Limb (tissue), 2 donors: Measurements from ENCODE around the gene CLDN5.

Source experiments
- DNase-seq, 2 donors: peaks; one replicate each; pipeline ENCODE4 v3.0.0-alpha.2; 2016; ENCODE audit errors: extremely low spot score in 2 of 2

The CLDN5 gene

DNA sequence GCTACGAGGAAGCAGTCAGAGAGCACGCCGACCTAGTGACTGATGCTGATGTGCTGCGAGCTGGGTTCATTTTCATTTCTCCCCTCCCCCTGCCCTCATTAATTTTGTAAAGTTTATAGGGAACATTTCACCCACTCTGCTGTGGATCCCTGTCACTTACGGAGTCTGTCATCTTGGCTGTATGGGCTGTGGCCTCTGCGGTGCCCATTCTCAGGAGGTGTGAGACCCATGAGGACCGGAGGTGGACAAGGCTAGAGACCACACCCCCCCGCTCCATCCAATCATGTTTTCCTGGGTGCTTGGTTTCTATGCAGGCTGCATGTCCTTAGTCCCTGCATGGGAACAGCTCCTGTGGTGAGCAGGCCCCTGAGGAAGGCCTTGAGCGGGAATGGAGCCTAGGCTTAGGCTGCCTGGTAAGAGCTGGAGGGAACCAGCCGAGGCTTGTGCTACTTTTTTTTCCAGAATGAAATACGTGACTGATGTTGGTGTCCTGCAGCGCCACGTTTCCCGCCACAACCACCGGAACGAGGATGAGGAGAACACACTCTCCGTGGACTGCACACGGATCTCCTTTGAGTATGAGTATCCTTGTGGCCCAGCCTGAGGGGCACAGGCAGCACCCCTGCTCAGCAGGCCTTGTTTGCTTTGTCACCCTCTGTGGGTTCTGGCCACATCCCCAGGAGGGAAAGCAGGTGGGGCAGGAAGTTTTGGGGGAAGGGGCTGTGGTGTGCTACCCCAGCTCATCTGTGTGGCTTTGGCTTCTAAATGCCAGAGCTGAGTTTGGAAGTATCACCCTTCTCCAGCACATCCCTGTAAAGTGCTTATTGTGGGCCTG, 19.1 kb downstream of the CLDN5 start:
- DNase-seq = no peak

DNA sequence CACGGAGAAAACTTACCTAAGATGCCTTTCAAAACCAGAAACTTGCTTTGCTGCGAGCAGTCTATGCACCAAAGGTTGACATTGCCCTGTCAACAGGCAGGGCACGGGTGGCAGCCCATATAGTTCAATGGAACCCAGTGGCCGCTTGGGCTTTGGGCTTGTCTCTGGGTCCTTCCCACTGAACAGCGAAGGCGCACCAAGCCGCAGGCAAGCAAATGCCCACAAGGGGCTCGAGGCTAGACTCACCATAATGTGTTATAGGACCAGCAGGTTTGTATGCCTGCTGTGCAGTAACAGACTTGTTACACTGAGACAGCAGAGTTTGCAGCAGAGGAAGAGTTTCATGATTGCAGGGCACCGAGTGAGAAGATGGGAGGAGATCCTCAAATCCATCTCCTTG, 20.3 kb downstream of the CLDN5 start:
- no peak for DNase-seq

DNA sequence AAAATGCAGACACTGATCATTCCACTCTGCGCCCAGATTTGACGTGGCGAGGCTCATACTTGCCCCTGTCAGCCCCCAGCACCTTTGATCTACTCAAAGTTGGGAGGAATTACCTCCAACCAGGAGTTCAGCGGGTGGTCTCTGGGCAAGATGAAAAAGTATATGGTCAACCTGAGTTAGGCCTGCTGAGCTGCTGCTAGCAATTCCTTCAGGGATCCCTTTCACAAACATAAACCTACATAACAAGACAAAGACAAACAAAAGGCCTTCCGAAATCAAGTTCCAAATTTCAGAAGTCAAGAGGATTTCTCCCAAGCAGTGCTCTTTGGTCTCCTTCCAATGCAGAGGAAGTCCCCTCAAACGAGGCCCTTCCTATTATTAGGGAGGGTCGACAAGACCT, 20.8 kb downstream of the CLDN5 start:
- DNase-seq = no peak

DNA sequence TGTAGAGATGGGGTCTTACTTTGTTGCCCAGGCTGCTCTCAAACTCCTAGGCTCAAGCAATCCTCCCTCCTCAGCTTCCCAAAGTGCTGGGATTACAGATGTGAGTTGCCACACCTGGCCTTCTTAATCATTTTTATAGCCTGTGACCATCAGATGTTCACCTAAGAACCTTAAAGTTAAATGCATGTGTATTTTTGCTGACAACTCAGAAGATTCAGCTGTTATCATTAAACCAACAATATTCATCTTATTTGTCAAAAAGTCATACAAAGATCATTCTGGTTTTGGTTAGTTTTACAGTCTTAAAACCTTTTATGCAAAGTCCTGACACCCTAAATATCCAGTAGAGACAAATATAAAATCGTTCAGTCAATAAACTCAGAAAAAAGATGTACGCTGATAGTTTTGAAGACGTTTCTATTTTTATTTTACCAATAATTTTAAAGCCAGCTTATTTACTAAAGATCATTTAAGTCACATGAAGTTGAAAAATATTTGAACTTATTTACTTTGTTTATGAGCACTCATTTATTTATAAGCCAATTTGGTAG, 22.2 kb downstream of the CLDN5 start:
- DNase-seq = no peak

DNA sequence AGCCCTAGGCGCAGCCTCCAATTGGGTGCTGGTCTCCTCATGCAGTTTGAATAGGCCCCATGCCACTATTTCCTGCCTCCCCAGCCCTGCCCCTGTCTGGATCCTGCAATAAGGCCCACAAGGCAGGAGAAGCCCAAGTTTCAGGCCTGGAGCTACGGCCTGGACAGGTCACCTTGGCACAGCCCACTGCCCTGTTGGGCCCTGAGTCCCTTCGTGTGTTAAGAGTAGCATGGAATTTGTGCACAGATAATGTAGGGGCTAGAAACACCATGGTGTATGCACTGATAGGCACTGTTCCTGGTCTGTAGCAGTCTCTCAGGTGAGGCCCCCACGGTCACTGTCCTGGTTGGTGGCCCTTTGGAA, 24.3 kb downstream of the CLDN5 start:
- DNase-seq = no peak

DNA sequence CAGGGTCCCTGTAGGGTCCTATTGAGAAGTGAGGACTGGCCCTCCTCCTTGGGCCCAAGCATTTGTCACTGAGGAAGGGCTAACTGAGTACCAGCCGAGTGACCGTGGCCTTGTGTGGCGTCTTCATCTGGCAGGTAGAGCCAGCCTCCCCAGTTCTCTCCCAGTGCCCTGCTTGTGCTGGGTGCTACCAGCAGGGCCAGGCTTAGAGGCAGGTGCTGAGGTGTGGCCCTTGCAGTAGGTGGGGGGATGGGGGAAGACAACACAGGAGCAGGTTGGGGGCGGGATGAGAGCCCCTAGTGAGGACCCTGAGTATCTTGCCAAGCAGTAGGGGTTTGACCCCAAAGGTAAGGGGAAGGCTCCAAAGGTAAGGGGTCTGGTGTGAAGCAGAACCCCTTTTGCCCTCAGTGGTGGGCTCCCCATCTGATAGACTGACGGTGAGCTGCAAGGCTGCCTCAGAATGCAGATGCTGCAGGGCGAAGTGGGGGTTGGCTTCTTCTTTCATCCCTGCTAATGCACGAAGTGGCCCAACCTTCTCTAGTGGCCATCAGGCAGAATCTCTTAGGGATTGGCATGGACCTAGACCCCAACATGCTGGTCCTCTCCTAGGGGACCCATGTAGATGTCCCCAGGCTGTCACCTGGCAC, 24.9 kb downstream of the CLDN5 start:
- DNase-seq = no peak

DNA sequence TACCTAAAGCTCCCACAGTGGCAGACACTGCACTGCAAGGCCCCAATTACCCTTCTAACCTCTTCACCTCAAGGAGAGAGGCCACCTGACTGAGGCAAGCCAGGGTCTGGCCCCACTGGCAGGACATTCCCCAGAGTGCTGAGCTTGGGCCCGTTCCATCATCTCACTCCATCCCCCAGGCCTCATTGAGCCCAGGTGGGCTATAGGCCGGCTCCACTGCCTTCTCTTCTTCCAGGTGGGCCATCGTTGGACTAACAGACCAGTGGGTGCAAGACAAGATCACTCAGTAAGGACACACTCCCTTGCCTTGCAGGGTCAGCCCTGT, 25.4 kb downstream of the CLDN5 start:
- no peak for DNase-seq

DNA sequence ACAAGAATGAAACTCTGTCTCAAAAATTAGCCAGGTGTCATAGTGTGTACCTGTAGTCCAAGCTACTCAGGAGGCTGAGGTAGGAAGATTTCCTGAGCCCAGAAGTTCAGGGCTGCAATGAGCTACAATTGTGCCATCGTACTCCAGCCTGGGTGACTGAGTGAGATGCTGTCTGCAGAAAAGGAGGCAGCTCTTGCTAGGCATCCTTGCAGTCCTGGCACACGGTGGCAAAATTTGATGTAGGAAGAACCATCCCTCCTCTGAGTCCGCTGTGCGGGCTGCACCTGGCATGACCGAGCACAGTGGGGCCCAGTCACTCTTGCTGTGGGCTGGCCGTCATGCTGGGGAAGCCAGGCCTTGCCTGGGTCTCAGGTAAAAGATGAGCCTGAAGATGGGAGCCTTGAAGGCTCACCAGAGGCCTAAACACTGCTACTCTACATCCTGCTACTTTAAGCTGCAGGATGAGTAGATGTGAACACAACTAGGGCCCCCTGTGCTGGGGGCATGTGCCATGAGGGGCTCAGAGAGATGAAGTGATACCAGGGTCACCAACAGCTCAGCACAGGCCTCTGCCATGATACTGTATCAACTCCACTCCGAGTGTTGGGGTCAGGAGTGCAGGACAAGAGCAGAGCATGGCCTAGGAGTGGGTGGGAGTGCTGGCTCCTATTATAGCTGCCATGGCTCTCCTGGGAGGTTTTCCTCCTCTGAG, 25.9 kb downstream of the CLDN5 start:
- DNase-seq = no peak

DNA sequence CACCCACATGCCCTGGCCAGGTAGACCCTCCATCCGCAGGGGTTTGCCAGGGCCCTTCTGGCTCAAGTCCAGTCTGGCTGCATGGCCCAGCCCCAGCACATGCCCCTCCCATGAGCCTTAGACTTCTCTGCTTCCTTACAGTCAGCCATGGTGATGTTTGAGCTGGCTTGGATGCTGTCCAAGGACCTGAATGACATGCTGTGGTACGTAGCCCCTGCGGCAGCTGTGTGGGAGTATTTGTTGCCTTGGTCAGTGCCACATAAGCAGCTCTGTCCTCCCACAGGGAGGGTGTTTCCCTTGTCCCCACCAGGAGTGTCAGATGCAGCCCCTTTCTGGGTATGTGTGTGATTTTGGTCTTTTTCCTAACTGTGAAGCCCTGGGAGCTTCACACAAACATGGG, 27.0 kb downstream of the CLDN5 start:
- DNase-seq = peak in 1 of 2 donors; percentile 12

DNA sequence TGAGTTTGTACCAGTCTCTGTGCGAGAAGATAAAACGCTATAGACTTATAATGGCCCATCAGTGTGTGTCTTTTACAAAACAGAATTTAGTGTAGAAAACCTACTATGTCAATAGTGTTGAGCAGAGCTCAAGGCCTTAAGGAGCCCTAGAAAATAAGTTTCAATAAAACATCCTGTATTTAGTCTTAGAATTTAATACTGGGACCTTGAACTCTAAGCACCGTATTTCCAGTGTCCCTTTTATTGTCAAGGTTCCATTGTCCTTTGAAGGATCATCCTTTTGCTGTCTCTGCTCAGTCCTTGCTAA, 27.9 kb downstream of the CLDN5 start:
- DNase-seq = no peak

DNA sequence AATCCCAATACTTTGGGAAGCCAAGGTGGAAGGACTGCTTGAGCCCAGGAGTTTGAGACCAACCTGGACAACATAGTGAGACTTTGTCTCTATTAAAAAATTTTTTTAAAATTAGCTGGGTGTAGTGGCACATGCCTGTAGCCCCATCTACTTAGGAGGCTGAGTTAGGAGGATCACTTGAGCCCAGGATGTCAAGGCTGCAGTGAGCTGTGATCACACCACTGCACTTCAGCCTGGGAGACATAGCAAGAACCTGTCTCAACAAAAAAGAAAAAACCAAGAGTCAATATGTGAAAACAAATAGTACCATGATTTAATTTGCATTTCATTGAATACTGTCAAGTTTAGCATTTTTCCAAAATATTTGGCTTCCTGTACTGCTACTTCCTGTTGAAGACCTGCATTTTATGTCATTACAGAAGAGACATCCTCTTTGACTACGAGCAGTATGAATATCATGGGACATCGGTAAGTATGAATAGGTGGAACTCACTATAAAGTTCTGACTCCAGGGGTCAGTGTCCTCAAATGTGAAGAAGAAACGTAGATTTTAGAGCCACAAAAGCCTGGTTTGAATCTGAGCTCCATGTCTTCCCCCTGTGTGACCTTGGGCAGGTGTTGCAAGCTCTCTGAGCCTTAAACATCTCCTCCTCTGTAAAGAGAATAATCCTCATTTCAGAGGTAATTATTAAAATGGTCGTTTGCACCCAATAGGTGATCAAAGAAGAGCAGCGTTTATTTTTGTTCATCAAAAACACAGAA, 28.5 kb downstream of the CLDN5 start:
- DNase-seq = no peak

DNA sequence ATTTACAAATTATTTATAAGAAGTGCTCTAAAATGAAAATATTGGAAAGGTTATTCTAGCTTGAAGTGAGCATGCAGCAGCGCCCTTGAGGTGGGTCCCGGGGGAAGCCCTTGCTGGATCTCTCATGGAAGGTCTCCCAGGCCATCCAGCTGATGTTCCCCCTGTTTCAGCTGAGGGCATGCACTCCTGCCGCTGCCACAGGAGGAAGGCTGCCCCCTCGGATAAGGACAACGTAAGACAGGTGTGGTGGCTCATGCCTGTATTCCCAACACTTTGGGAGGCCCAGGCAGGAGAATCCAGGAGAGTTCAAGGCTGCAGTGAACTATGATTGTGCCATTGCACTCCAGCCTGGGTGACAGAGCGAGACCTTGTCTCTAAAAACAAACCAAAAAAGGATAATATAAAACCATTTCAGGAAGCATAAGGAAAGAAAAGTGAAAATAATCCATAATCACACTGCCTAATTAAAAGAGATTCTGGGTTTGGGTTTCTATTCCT, 29.5 kb downstream of the CLDN5 start:
- no peak for DNase-seq

DNA sequence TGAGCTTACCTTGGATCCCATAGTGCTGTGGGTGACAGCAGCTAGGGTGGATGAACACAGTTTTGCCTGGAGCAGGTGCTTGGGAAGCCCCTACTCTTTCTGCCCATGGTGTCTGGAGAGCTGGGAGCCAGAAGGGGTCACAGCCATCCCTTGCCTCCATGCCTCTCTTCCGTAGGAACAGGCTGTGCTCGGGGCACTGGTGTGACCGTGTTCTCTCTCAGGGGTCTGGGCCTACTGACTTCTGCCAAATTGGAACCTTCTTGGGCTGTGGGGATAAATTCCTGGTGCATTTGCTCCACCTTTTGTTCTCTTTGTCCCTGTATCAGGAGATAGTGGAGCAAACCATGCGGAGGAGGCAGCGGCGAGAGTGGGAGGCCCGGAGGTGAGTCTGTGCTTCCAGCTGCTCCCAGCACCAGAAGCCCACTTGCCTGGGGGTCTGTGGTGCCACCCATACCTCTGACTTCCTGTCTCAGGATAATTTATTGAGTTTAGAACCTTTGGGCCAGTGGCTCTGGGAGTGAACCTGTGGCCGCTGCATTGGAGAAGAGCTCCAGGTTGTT, 30.1 kb downstream of the CLDN5 start:
- no peak for DNase-seq

DNA sequence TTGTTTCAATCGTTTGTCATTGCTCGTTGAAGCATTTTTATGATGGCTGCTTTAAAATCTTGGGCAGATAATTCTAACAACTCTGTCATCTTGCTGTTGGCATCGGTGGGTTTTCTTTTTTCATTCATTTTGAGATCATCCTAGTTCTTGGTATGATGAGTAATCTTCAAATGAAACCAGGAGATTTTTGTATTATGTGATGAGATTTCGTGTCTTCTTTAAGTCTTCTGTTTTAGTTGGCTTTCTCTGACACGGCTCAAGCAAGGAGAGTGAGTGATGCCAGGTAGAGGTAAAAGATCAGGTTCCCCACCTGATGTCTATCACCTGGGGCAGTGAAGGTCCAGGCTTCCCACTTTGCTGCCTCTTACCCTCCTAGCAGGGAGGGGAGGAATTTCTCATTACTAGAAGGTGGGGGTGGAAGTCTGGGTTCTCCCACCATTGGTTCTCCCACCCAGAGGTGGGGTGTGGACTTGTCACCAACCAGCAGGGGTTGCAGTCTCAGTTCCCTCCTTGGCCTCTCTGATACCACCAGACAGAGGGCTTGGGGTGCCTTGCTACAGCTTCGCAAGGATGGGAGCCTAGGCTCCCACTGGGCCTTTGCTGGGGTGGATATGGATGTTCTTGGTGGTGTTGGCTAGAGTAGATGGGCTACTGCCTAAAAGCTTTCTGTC, 31.6 kb downstream of the CLDN5 start:
- no peak for DNase-seq

DNA sequence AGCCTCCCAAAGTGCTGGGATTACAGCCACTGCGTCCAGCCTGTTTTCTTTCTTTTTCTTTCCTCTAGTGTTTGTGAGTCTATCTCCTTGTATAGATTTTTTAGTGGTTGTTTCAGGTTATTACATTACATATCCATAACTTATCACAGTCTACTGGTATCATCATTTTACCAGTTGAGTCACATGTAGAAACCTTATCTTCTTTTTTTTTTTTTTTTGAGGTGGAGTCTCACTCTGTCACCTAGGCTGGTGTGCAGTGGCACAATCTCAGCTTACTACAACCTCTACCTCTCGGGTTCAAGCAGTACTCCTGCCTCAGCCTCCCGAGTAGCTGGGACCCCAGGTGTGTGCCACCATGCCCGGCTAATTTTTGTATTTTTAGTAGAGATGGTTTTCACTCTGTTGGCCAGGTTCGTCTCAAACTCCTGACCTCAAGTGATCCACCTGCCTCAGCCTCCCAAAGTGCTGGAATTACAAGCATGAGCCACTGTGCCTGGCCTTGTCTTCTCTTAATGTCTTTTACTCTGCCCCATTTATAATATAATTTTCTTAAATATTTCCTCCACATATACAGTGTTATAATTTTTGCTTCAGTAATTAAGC, 33.5 kb downstream of the CLDN5 start:
- no peak for DNase-seq

DNA sequence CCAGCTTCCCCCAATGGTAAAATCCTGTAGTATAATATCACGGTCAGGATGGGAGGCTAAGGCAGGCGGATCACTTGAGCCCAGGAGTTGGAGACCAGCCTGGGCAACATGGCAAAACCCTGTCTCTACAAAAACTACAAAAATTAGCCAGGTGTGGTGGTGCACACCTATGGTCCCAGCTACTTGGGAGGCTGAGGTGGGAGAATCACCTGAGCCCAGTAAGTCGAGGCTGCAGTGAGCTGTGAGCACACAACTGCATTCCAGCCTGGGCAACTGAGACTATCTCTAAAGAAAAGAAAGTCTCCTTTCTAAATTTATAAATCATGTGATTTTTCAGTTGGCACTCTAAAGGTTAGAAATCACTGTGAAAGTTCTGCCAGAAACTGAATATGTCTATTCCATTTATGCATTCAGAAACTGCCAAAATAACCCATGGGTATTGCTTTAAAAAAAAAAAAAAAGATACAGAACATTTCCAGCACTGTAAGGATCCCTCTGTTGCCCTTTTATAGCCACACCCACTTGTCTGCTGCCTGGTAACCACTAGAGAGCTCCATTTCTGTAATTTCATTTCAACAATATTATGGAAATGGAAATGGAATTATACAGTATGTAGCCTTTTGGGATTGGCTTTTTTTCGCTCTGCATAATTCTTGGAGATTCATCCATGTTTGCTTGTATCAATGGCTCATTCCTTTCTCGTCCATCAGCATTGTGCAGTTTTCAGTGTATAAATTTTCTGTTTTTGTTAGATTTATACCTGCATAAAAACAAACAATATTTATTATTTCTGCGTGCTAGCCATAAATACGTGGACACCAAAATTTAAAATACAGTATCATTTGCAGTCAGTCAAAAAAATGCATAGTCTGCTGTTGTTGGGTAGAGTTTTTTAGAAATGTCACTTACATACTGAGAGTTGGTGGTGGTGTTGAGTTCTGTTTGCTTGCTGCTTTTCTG, 35.0 kb downstream of the CLDN5 start:
- peak in 1 of 2 donors; percentile 7 for DNase-seq

DNA sequence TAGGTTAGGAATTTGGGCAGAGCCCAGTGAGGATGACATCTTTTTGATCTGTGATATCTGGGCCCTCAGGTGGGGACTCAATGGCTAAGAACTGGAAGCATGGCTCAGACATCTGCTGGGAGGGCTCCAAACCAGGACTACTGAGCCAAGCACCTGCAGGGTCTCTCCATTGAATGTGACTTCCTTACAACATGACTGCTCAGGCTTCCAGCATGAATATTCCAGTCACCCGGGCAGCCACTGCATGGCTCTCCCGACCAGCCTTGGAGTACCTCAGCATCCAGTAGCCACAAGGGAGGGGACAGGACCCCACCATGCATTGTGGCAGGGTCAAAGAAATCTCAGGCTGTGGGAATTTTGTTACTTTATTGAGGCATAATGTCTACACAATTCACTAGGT, 35.9 kb downstream of the CLDN5 start:
- DNase-seq = no peak

DNA sequence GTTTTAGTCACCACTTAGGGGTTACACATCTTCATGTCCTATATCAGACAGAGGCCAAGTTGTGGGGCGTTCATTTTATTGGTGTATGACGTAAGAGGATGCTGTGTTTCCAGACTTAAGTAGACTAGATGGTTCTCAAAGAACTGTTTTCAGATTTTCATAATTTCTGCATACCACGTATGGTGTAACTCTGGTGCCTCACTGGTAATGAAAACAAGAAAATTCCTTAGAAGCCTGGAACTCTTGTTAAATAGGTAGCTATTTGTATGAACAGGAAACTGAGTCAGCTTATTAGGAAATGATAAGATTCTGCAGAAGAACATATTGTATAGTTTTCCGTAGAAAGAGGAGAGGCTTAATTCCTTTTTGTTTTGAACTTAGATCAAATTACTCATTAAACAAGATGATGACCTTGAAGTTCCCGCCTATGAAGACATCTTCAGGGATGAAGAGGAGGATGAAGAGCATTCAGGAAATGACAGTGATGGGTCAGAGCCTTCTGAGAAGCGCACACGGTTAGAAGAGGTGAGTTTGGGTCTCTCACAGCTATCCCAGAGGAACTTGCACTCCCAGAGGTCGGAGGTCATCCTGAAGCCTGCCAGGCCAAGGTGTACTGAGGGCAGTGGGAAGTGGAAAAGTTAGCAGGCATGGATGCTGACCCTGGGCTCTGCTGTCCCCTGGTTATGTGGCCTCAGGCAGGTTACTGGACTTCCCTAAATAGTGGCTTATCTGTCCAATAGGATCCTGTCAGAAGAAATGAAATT, 40.5 kb downstream of the CLDN5 start:
- DNase-seq = no peak

DNA sequence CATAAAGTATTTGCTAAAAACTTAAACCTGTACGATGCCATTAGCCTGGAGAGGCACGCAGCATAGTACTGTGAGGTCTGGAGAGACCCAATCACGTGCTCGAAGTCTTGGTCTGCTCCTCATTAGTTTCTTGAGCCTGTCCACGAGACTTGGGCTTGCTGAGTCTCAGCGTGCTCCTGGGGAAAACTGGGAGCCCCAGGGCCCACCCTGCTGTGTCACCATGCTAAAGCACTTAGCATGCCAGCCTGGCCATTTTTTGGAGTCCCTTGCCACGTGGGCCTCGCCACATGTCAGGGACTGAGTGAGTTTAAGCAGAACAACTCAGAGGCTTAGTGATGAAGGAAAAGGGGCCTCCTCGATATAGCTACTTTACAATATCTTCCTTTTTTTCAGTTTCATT, 41.9 kb downstream of the CLDN5 start:
- DNase-seq = no peak
